Uterus (tissue), 4 donors: ENCODE measurements around the gene MYH14. TPM values are rescaled to one million over a fixed set of nuclear protein-coding genes. Genes with fewer than 3 reads are reported as not detected.

Experiments
- DNase-seq, 2 donors: peaks; one replicate each; pipeline ENCODE4 v3.0.0-alpha.2; 2019 to 2020
- H3K27ac ChIP-seq, 2 donors: fragments of 200-600 bp; sonication (generic); 1 replicate in 1 of 2; 2 replicates in 1 of 2; pipeline ENCODE4 v1.5.1; 2016 to 2018
- H3K27me3 ChIP-seq, 2 donors: fragments of 200-600 bp; sonication (generic); one replicate each; pipeline ENCODE4 v1.5.1; 2018 to 2019; ENCODE audit warnings: control low read depth in 1 of 2
- H3K36me3 ChIP-seq, 2 donors: fragments of 200-600 bp; sonication (generic); one replicate each; pipeline ENCODE4 v1.5.1; 2019; ENCODE audit warnings: control low read depth in 1 of 2
- H3K4me1 ChIP-seq, 2 donors: fragments of 200-600 bp; sonication (generic); one replicate each; pipeline ENCODE4 v1.5.1; 2018 to 2019; ENCODE audit warnings: control low read depth in 1 of 2
- H3K4me3 ChIP-seq, 2 donors: fragments of 200-600 bp; sonication (generic); 1 replicate in 1 of 2; 2 replicates in 1 of 2; pipeline ENCODE4 v1.5.1; 2018 to 2019; ENCODE audit warnings: mild to moderate bottlenecking in 1 of 2
- H3K9me3 ChIP-seq, 2 donors: fragments of 200-600 bp; sonication (generic); one replicate each; pipeline ENCODE4 v1.5.1; 2019; ENCODE audit warnings: control low read depth in 1 of 2
- POLR2A ChIP-seq, 2 donors: fragments of 450-650 bp; IDR thresholded peaks; one replicate each; pipeline ENCODE4 v1.6.1; 2016; ENCODE audit warnings: antibody characterized with exemption in 2 of 2, mild to moderate bottlenecking in 1 of 2, moderate library complexity in 1 of 2
- intact Hi-C: fragments of 100-400 bp; cut with DNase I; formaldehyde crosslinking; loops from one replicate; pipeline ENCODE4 v1.15.1; 2023; ENCODE audit warnings: low total_unique reads
- total RNA-seq, 4 donors: library from RNA; depleted of rRNA in 3 of 4; stranded (reverse); fragments of >200 nt in 3 of 4; gene quantifications; one replicate each; pipeline versions ENCODE4 v1.1.0 to v1.2.4, GENCODE V29; 2014 to 2023
- TF ChIP-seq, protein P1 (sequence below), 4 experiments: fragments of 200-600 bp in 2 of 4; fragments of 450-650 bp in 2 of 4; sonication (generic) in 2 of 4; IDR thresholded peaks; one replicate each; pipeline ENCODE4 v1.5.1; 2016 to 2019; ENCODE audit warnings: antibody characterized with exemption in 4 of 4, mild to moderate bottlenecking in 2 of 4, moderate library complexity in 1 of 4
- donor health status: DM: yes; HTN: yes; CAD: no.

MYH14 gene
- total RNA-seq, 4 donors from 2014 or later = 0.77 to 22.1 (median 1.4) TPM

DNA sequence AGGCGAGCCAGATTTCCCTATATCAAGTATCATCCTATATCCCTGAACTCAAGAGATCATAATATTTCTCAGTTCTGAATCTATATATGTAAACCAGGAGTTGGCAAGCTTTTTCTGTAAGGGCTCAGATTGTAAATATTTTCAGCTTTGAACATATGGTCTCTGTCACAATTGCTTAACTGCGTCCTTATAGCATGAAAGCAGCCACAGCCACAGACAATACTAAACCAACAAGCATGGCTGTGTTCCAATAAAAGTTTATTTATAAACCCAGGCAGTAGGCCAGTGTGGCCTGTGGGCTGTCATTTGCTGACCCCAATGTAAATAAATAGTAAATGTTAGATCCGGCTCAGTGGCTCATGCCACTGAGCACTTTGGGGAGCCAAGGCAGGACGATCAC is 12.2 kb upstream of the MYH14 start:
- TF ChIP-seq, protein P1, sequence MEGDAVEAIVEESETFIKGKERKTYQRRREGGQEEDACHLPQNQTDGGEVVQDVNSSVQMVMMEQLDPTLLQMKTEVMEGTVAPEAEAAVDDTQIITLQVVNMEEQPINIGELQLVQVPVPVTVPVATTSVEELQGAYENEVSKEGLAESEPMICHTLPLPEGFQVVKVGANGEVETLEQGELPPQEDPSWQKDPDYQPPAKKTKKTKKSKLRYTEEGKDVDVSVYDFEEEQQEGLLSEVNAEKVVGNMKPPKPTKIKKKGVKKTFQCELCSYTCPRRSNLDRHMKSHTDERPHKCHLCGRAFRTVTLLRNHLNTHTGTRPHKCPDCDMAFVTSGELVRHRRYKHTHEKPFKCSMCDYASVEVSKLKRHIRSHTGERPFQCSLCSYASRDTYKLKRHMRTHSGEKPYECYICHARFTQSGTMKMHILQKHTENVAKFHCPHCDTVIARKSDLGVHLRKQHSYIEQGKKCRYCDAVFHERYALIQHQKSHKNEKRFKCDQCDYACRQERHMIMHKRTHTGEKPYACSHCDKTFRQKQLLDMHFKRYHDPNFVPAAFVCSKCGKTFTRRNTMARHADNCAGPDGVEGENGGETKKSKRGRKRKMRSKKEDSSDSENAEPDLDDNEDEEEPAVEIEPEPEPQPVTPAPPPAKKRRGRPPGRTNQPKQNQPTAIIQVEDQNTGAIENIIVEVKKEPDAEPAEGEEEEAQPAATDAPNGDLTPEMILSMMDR (IDR thresholded peaks at IDR 0.05) = no peak
- no peak for TF ChIP-seq POLR2A (IDR thresholded peaks at IDR 0.05)
- no peaks in the 10 kb centered on the region for H3K9me3 ChIP-seq
- no peaks in the 10 kb centered on the region for H3K36me3 ChIP-seq
- H3K27ac ChIP-seq = no peak overlapping the region
- no peak overlapping the region for H3K4me3 ChIP-seq
- DNase-seq = no peak
- no peaks in the 10 kb centered on the region for H3K27me3 ChIP-seq
- intact Hi-C loops = no loop called here
- H3K4me1 ChIP-seq = no peaks in the 10 kb centered on the region

DNA sequence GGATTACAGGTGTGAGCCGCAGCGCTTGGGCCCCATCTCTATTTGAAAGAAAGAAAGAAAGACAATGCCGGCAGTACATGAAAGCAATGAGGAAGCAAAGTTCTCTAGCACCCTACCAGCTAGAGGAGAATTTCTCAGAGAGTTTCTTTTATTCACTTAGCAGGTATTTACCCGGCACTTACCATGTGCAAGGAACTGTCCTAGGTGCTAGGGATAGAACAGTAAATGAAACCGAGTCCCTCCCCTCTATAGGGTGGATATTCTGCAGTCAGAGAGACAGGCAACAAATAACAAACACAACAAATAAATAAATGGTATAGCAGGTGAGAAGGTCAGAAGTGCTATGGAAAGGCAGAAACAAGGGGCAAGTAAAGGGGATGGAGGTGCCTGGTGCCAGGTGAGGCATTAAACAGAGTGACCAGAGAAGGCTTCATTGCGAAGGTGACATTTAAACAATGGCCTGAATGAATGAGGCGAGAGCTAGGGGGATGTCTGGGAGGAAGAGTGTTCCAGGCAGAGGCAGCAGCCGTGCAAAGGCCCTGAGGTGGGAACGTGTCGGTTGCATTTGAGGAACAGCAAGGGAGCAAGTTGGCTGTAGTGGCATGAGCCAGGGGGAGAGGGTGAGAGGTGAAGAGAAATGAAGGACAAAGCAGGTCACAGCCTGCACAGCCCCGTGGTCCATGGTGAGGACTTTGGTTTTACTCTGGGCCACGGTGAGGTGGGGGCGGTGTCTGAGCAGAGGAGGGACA is 10.8 kb upstream of the MYH14 start:
- intact Hi-C loops = no loop called here
- H3K4me1 ChIP-seq = no peaks in the 10 kb centered on the region
- no peaks in the 10 kb centered on the region for H3K27me3 ChIP-seq

DNA sequence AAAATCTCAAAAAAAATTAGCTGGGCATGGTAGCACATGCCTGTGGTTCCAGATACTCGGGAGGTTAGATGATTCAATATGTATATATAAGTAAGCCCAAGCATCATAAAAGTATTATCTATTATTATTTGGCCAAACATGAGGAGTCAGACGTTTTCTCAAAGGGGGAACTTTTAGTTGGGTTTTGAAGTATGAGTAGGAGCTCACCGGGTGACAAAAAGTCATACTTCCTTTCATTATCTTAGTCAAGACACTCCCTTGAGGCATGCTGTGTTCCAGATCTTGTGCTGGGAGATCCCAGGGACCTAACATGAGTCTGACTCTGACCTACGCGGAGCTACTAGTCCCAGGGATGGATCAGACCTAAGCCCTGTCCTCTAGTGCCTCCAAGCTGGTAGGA is 8.2 kb upstream of the MYH14 start:
- Histone ChIP-seq H3K36me3 (no peaks in the 10 kb centered on the region), H3K27ac (no peak overlapping the region), H3K4me3 (no peak overlapping the region), H3K27me3 (no peaks in the 10 kb centered on the region), H3K9me3 (no peaks in the 10 kb centered on the region), H3K4me1 (no peaks in the 10 kb centered on the region)
- intact Hi-C loops = no loop called here
- TF ChIP-seq POLR2A (IDR thresholded peaks at IDR 0.05) = no peak
- TF ChIP-seq, protein P1 (IDR thresholded peaks at IDR 0.05) = no peak
- no peak for DNase-seq

More for the DNA sequence above, 10.8 kb upstream of the MYH14 start:
- TF ChIP-seq POLR2A (IDR thresholded peaks at IDR 0.05) = no peak
- TF ChIP-seq, protein P1 (IDR thresholded peaks at IDR 0.05) = no peak
- no peak for DNase-seq
- Histone ChIP-seq H3K4me3 (no peak overlapping the region), H3K36me3 (no peaks in the 10 kb centered on the region), H3K9me3 (no peaks in the 10 kb centered on the region), H3K27ac (no peak overlapping the region)

DNA sequence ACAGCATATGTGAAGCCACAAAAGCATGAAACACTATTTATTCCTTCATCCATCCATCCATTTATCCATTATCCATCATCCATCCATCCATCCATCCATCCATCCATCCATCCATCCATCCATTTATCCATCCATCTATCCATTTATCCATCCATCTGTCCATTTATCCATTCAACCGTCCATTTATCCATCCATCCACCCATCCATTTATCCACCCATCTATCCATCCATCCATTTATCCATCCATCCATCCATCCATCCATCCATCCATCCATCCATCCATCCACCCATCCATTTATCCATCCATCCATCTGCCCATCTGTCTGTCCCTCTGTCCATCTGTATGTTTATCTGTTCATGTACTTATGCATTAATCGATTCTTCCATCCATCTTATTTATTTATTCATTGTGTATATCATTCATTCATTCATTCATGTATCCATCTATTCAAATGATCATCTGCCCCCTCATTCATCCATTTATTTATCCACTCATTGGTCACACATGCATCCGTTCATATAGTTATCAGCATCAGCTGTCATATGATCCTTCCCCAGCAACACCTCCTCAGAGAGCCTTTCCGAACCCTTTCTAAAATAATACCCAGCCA is 7.0 kb upstream of the MYH14 start:
- Histone ChIP-seq H3K4me3 (no peak overlapping the region), H3K36me3 (no peaks in the 10 kb centered on the region), H3K27ac (no peak overlapping the region), H3K9me3 (no peaks in the 10 kb centered on the region), H3K4me1 (no peaks in the 10 kb centered on the region), H3K27me3 (no peaks in the 10 kb centered on the region)
- TF ChIP-seq, protein P1 (IDR thresholded peaks at IDR 0.05) = no peak
- TF ChIP-seq POLR2A (IDR thresholded peaks at IDR 0.05) = no peak
- intact Hi-C loops = no loop called here
- DNase-seq = no peak

DNA sequence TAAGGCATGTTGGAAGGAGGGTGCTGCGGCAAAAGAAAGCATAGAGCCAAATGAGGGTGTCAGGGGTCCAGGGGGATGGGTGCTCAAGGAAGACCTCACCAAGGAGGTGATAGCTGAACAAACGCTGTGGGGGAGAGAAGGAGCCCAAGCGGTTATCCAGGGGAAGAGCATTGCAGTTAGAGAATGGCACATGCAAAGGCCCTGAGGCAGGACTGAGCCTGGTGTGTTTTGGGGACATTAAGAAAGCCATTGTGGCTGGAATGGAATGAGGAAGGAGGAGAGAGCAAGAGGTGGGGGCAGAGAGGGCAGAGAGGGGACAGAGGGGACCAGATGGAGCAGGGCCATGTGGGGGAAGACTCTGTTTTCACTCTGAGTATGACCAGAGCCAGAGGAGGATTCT is 6.1 kb upstream of the MYH14 start:
- Histone ChIP-seq H3K27me3 (no peaks in the 10 kb centered on the region), H3K27ac (no peak overlapping the region)
- intact Hi-C loops = no loop called here

More for the DNA sequence above, 6.1 kb upstream of the MYH14 start:
- no peak overlapping the region for H3K4me3 ChIP-seq
- H3K36me3 ChIP-seq = no peaks in the 10 kb centered on the region
- H3K4me1 ChIP-seq = no peaks in the 10 kb centered on the region
- no peak for DNase-seq
- TF ChIP-seq, protein P1 (IDR thresholded peaks at IDR 0.05) = no peak
- no peak for TF ChIP-seq POLR2A (IDR thresholded peaks at IDR 0.05)
- no peaks in the 10 kb centered on the region for H3K9me3 ChIP-seq
